NCI-H2196 (cell line): ENCODE measurements around the gene ENTPD6.

Experiments used
- DNase-seq: peaks from one replicate; lab custom pipeline; 2025; ENCODE audit not compliant: unreplicated experiment; lab: John Stamatoyannopoulos, UW

ENTPD6 gene

GRCh38 chr20:25187635-25188034 lies 7.9 kb upstream of the ENTPD6 start:
- DNase-seq: no peak

- peak; percentile 26 for DNase-seq
Observed at GRCh38 chr20:25188218-25188617, 7.3 kb upstream of the ENTPD6 start.

GRCh38 chr20:25191051-25191450 lies 4.5 kb upstream of the ENTPD6 start:
- no peak for DNase-seq

- no peak for DNase-seq
Observed at GRCh38 chr20:25191689-25192088, 3.8 kb upstream of the ENTPD6 start.

GRCh38 chr20:25193843-25194242 lies 1.7 kb upstream of the ENTPD6 start:
- no peak for DNase-seq

- DNase-seq: no peak
Observed at GRCh38 chr20:25194333-25194972, 1.1 kb upstream of the ENTPD6 start.

GRCh38 chr20:25195962-25196785 lies 662 bp downstream of the ENTPD6 start:
- DNase-seq: peak; percentile 27

- no peak for DNase-seq
Observed at GRCh38 chr20:25196786-25197120, 1.2 kb downstream of the ENTPD6 start.

GRCh38 chr20:25197183-25197869 lies 1.8 kb downstream of the ENTPD6 start:
- no peak for DNase-seq

- no peak for DNase-seq
Observed at GRCh38 chr20:25197870-25198190, 2.3 kb downstream of the ENTPD6 start.

GRCh38 chr20:25198663-25199383 lies 3.3 kb downstream of the ENTPD6 start:
- DNase-seq: no peak

- no peak for DNase-seq
Observed at GRCh38 chr20:25199473-25200260, 4.2 kb downstream of the ENTPD6 start.

- DNase-seq: no peak
Observed at GRCh38 chr20:25203089-25203488, 7.6 kb downstream of the ENTPD6 start.

GRCh38 chr20:25203871-25204320 lies 8.4 kb downstream of the ENTPD6 start:
- DNase-seq: no peak

GRCh38 chr20:25204550-25205276 lies 9.2 kb downstream of the ENTPD6 start:
- DNase-seq: no peak

GRCh38 chr20:25205277-25206062 lies 10.0 kb downstream of the ENTPD6 start:
- DNase-seq: no peak

- DNase-seq: no peak
Observed at GRCh38 chr20:25206063-25206403, 10.5 kb downstream of the ENTPD6 start.

- no peak for DNase-seq
Observed at GRCh38 chr20:25206548-25206947, 11.0 kb downstream of the ENTPD6 start.
